ENCODE measurements around the gene ADORA2A. TPM values are rescaled to one million over a fixed set of nuclear protein-coding genes. Genes with fewer than 3 reads are reported as not detected.

The ADORA2A gene
- total and polyA plus RNA-seq, 2 experiments from 2014 or later, result 0.54 to 0.64 TPM

- WGBS, 2 experiments (ENCODE audit: low coverage in 1 of 2, low lambda C conversion rate in 2 of 2, missing lambda C conversion rate in 2 of 2), result 64 to 69% methylated on average over 13 of the region's 13 CpGs
- Histone ChIP-seq H3K4me1 (ENCODE audit: insufficient read depth) (peaks cover 42% of the 10 kb centered on the region), H3K27me3 (replicated peaks; ENCODE audit: insufficient read depth) (no peaks in the 10 kb centered on the region), H3K79me2 (ENCODE audit: insufficient read depth) (no peaks in the 10 kb centered on the region), H3F3A (ENCODE audit: insufficient read depth) (peaks cover 20% of the 10 kb centered on the region; the same call in 1 of the 2 replicates), H3K36me3 (ENCODE audit: low read depth) (no peaks in the 10 kb centered on the region), H3K9me2 (ENCODE audit: insufficient read depth) (no peaks in the 10 kb centered on the region), H4K20me1 (ENCODE audit: insufficient read depth) (no peaks in the 10 kb centered on the region), H3K27ac (peak overlapping the region; percentile 64), H3K9ac (peak overlapping the region; percentile 43; the same call in 1 of the 2 replicates), H2AFZ (peak overlapping the region; percentile 61), H3K4me2 (ENCODE audit: unreplicated experiment) (peak overlapping the region; percentile 47), H3K4me3 (no peak overlapping the region), H3K9me3 (ENCODE audit: low read depth) (no peaks in the 10 kb centered on the region)
- in situ Hi-C loops (cut with MboI), result no loop called here
- DNase-seq, result peak; percentile 90
- TF ChIP-seq EZH2phosphoT487 (IDR thresholded peaks at IDR 0.05; ENCODE audit: insufficient read depth, low read depth) (no peak), EZH2 (IDR thresholded peaks at IDR 0.05; ENCODE audit: insufficient read depth, poor library complexity, severe bottlenecking) (no peak)
Measured at GRCh38 chr22:24435861-24436371, 8.5 kb downstream of the ADORA2A start.

- WGBS, 2 experiments (ENCODE audit: low coverage in 1 of 2, low lambda C conversion rate in 2 of 2, missing lambda C conversion rate in 2 of 2), result 94 to 99% methylated on average over 3 of the region's 3 CpGs
- peak overlapping the region; percentile 64 for H3K27ac ChIP-seq
- H3K9me2 ChIP-seq (ENCODE audit: insufficient read depth), result no peaks in the 10 kb centered on the region
- H3K4me1 ChIP-seq (ENCODE audit: insufficient read depth), result peaks cover 42% of the 10 kb centered on the region
- no peaks in the 10 kb centered on the region for H3K79me2 ChIP-seq (ENCODE audit: insufficient read depth)
- H3K4me3 ChIP-seq, result no peak overlapping the region
- H2AFZ ChIP-seq, result peak overlapping the region; percentile 61; the same call in 1 of the 2 replicates
- TF ChIP-seq EZH2phosphoT487 (IDR thresholded peaks at IDR 0.05; ENCODE audit: insufficient read depth, low read depth) (no peak), EZH2 (IDR thresholded peaks at IDR 0.05; ENCODE audit: insufficient read depth, poor library complexity, severe bottlenecking) (no peak)
- in situ Hi-C loops (cut with MboI), result no loop called here
- DNase-seq, result no peak
- no peak overlapping the region for H3K9ac ChIP-seq
- no peaks in the 10 kb centered on the region for H3K27me3 ChIP-seq (replicated peaks; ENCODE audit: insufficient read depth)
- H3F3A ChIP-seq (ENCODE audit: insufficient read depth), result peaks cover 20% of the 10 kb centered on the region; the same call in 1 of the 2 replicates
- no peaks in the 10 kb centered on the region for H3K36me3 ChIP-seq (ENCODE audit: low read depth)
- H3K9me3 ChIP-seq (ENCODE audit: low read depth), result no peaks in the 10 kb centered on the region
- no peaks in the 10 kb centered on the region for H4K20me1 ChIP-seq (ENCODE audit: insufficient read depth)
- H3K4me2 ChIP-seq (ENCODE audit: unreplicated experiment), result no peak overlapping the region
Measured at GRCh38 chr22:24436553-24436952, 9.2 kb downstream of the ADORA2A start.

- in situ Hi-C loops (cut with MboI), result no loop called here
- TF ChIP-seq EZH2 (IDR thresholded peaks at IDR 0.05; ENCODE audit: insufficient read depth, poor library complexity, severe bottlenecking), result no peak
- no peak for TF ChIP-seq EZH2phosphoT487 (IDR thresholded peaks at IDR 0.05; ENCODE audit: insufficient read depth, low read depth)
- no peak overlapping the region for H2AFZ ChIP-seq
- peaks cover 20% of the 10 kb centered on the region; the same call in 1 of the 2 replicates for H3F3A ChIP-seq (ENCODE audit: insufficient read depth)
- no peak overlapping the region for H3K9ac ChIP-seq
- H3K4me3 ChIP-seq, result no peak overlapping the region
- H4K20me1 ChIP-seq (ENCODE audit: insufficient read depth), result no peaks in the 10 kb centered on the region
- H3K4me1 ChIP-seq (ENCODE audit: insufficient read depth), result peaks cover 42% of the 10 kb centered on the region
- H3K27me3 ChIP-seq (replicated peaks; ENCODE audit: insufficient read depth), result no peaks in the 10 kb centered on the region
- no peak for DNase-seq
- no peak overlapping the region for H3K4me2 ChIP-seq (ENCODE audit: unreplicated experiment)
- no peak overlapping the region for H3K27ac ChIP-seq
- no peaks in the 10 kb centered on the region for H3K9me2 ChIP-seq (ENCODE audit: insufficient read depth)
- no peaks in the 10 kb centered on the region for H3K9me3 ChIP-seq (ENCODE audit: low read depth)
- no peaks in the 10 kb centered on the region for H3K36me3 ChIP-seq (ENCODE audit: low read depth)
- no peaks in the 10 kb centered on the region for H3K79me2 ChIP-seq (ENCODE audit: insufficient read depth)
- 93 to 96% methylated on average over 4 of the region's 4 CpGs for WGBS, 2 experiments (ENCODE audit: low coverage in 1 of 2, low lambda C conversion rate in 2 of 2, missing lambda C conversion rate in 2 of 2)
Measured at GRCh38 chr22:24437091-24437490, 9.7 kb downstream of the ADORA2A start.

GRCh38 chr22:24437741-24438328 is 10.4 kb downstream of the ADORA2A start:
- Histone ChIP-seq H3F3A (ENCODE audit: insufficient read depth) (peaks cover 20% of the 10 kb centered on the region; the same call in 1 of the 2 replicates), H3K4me3 (no peak overlapping the region), H3K9me3 (ENCODE audit: low read depth) (no peaks in the 10 kb centered on the region), H3K27ac (no peak overlapping the region), H3K9me2 (ENCODE audit: insufficient read depth) (no peaks in the 10 kb centered on the region), H2AFZ (no peak overlapping the region), H3K36me3 (ENCODE audit: low read depth) (no peaks in the 10 kb centered on the region), H3K4me1 (ENCODE audit: insufficient read depth) (peaks cover 37% of the 10 kb centered on the region), H3K9ac (no peak overlapping the region), H4K20me1 (ENCODE audit: insufficient read depth) (no peaks in the 10 kb centered on the region), H3K4me2 (ENCODE audit: unreplicated experiment) (no peak overlapping the region), H3K27me3 (replicated peaks; ENCODE audit: insufficient read depth) (no peaks in the 10 kb centered on the region), H3K79me2 (ENCODE audit: insufficient read depth) (no peaks in the 10 kb centered on the region)
- peak; percentile 60 for DNase-seq
- no peak for TF ChIP-seq EZH2 (IDR thresholded peaks at IDR 0.05; ENCODE audit: insufficient read depth, poor library complexity, severe bottlenecking)
- TF ChIP-seq EZH2phosphoT487 (IDR thresholded peaks at IDR 0.05; ENCODE audit: insufficient read depth, low read depth), result no peak
- WGBS, 2 experiments (ENCODE audit: low coverage in 1 of 2, low lambda C conversion rate in 2 of 2, missing lambda C conversion rate in 2 of 2), result 93 to 95% methylated on average over 5 of the region's 5 CpGs
- in situ Hi-C loops (cut with MboI), result no loop called here
